Measurements from ENCODE around the gene RAB36.

RAB36 gene

DNA sequence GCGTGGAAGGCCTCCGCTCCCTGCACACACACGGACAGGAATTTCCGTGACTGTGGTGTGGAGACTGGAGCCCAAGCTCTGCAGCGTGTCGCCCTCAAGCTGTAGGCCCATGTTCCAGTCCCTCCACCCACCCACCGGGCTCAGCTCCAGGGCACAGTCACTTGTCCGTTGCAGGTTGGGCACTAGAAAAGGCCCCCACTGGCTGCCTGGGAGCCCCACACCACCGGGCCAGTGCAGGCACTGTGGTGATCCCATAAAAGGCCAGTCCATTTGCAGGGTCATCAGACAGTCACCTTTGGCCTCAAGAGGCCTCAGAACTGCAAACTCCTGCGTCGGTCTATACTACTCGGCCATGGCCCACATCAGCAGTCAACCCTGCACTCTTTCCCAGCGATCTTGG is 16.3 kb downstream of the RAB36 start:
- DNase-seq: no peak

DNA sequence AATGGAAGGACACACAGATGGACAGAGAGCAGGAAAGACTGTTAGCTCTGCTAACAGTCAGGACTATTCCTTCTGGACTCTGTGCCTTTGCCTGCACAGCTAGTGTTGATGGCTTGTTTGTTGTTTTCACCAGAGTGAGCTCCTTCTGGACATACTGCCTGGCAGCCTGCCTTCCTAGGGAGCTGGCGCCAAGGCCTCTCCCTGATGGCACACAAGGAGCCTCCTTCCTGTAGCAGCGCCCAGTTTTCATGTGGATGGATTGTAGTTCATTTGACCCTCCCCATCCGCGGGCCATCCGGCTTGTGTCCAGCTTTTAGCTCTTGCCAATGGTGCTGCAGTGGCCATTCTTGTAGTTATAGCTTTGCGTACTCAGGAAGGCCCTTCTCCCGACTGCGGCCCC is 18.4 kb downstream of the RAB36 start:
- DNase-seq: peak; percentile 69

DNA sequence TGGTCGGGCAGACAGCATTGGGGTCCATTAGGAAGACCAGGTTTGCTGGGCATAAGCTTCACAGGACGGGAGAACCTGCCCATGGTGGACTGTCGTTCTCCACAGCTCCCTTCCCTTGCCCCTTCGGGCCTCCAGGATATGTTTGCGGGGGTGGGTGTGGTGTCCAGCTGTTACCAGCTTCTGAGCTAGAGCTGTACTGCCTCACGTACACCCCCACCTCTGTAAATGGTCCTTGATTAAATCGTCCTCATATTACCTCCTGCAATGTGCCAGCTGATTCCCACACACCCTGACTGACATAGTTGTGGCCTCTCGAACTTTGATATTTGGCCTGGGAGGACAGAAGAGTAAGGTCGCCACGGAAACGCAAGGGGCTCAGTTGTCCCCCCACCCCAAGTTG is 18.8 kb downstream of the RAB36 start:
- no peak for DNase-seq

DNA sequence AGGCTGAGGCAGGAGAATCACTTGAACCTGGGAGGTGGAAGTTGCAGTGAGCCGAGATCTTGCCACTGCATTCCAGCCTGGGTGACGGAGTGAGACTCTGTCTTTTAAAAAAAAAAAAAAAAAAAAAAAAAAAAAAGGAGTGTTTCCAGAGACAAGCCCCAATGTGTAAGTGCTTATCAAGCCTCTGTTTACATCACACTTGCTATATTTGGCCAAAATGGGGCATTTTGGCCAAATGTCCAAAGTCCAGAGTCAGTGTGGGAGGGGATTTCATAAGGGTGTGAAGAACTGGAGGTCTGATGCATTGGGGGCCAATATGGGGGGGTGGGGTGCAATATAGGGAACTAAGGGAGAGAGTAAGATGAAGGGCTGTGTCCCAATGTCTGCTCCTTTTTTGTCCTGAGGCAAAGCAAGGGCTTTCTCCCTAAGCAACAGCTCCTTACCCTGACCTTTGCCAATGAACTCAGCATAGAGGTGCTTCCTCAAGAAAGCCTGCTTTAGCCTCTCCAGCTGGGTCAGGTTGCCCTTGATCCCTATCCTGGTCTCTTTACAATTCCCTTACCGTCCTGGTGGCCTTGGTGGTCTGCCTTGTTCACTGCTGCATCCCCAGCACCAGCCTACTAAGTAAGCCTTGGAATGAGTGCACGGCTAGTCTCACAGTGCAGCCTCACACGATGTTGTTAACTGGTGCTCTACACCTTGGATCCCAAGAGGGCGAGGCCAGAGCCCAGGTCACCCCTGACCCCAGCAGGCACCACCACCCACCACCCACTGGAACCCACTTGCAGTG is 21.0 kb downstream of the RAB36 start:
- no peak for DNase-seq

DNA sequence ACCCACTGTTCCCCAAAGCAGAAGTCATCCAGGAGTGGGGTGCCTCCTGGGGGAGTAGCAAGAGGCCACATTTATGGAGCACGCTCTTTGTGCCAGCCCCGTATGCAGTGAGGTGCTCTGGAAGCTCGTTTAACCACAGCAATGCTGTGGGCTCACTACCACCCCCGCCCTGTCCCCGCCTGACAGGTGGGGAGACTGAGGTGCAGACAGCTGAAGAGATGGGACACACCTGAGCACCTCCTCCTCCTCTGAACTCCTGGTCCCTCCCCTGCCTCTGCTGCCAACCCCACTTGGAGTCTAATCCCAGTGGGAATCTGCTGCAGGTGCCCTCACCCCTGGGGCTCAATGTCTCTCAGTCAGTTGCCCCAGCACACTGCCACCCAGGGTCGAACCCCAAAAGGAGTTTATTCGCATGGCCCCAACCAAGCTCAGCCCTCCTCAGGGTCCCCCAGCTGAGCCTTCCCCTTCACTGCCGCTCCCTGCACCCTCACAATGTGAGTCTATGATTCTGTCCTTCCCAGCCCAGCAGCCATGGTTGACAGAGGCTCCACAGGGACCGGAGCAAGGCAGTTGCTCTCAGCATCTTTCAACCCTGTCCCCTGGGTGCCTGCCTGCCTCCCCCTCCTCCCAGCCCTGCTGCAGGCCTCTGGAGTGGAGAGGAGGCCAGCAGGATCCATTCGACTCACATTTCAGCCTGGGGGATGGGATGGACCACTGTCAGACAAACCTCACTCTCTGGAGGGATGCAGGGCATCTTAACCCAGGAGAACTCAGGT is 21.8 kb downstream of the RAB36 start:
- DNase-seq: no peak

DNA sequence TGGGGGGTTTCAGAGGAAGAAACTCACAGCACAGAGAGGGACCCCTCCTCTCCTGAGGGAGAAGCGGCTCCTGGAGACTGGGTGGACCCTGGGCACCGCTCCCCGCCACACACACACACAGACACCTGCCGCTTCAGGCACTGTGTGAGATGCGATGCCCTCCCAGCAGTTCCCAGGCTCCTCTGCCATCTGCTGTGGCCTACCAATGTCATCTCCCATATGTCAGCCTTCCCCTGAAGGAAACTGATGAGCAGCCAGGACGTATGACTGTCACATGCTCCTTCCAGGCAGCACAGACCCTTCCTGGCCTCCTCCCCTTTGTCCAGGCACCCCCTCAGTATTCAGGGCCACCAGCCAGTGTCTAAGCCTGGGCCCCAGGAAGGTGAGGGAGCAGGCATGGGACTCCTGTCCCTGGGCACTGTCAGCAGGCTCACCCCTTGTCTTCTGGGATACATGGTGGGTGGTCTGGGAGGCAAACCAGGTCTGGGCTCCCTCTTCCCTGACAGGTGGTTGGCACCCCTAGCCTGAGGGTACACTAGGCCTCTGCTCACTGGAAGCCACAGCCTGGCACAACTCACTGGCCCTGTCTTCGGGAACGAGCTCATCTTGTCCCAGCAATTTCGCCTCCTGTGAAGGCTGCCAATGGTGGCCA is 23.2 kb downstream of the RAB36 start:
- no peak for DNase-seq

DNA sequence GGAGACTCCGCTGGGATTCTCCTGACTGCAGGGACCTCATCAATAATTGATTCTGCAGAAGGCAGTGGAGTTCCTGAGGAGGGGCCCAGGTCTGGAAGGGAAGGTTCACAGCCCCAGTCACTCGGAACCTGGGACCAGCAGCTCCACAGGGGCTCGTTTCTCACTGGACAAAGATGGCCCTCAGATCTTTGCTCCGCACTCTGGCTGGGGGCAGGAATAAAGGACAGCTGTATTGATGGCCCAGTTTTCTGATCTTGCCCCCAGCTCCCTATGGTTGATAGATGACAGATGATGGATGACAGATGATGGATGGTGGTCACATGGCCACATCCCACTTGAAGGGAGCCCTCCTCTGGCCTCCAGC is 23.7 kb downstream of the RAB36 start:
- no peak for DNase-seq

DNA sequence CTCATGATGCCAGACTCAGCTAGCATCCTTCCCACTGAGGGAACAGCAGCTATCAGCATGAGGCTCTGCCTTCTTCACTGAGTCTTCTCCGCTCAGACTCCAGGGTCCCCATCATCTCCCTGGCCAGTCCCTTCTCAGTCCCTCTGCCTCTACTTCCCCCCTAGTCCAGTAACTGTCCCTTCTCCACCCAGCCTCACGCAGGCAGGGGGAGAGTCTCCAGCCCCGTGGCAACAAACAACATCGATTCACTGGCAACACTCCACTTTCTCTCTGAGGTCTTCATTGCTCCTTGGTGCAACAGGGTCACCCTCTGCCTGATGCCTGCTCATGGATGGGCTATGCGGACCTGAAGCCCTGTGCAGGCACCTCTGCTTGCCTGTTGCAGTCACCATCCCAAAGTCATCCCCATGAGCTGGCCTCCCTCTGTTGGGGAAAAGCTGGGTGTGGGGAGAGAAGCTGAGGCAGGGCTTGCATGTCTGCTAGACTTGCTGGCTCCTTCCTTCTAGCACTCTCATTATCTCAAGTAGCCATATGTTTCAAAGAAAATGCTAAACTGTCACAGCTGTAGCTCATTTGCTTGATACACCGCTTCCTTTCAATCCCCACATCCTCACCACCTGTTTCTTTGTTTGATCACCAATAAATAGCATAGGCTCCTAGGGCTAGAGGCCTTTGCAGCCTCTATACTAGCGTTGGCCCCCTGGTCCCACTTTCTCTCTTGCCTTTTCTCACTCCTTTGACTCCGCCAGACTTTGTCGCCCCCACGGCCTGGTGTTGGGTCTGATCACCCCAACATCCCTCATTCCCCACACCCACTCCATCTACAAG is 30.8 kb downstream of the RAB36 start:
- no peak for DNase-seq

DNA sequence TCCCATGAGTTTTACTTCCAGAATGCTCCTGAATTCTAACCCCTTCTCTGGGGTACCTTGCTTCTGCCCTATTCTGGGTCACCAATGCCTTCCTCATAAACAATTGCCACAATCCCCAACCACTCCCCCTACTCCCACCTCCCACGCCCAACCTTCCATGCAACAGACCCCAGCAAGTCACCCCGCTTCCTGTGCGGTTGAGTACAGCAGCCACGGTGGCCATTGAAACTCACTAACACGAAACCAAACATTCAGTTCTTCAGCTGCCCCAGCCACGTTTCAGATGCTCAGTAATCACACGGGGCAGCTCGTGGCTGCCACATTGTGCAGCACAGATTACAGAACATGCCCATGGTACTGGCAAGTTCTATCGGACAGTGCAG is 31.4 kb downstream of the RAB36 start:
- no peak for DNase-seq

DNA sequence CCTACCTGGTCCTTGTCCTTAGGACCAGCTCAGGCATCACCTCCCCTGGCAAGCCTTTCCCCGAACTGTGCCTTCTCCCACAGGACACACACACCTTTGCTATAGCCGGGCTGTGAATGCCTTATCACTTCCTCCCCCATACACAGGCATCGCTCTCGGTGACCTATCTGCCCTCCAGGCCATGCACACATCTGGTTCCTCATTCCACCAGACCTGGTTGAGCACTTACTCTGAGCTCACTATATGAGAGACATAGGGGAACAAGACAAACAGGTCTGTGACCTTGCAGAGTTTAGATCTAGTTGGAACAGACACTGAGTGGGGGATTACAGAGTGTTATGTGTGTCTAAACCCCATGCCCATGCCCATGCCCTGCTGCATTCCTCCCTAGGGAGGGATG is 31.9 kb downstream of the RAB36 start:
- DNase-seq: no peak

DNA sequence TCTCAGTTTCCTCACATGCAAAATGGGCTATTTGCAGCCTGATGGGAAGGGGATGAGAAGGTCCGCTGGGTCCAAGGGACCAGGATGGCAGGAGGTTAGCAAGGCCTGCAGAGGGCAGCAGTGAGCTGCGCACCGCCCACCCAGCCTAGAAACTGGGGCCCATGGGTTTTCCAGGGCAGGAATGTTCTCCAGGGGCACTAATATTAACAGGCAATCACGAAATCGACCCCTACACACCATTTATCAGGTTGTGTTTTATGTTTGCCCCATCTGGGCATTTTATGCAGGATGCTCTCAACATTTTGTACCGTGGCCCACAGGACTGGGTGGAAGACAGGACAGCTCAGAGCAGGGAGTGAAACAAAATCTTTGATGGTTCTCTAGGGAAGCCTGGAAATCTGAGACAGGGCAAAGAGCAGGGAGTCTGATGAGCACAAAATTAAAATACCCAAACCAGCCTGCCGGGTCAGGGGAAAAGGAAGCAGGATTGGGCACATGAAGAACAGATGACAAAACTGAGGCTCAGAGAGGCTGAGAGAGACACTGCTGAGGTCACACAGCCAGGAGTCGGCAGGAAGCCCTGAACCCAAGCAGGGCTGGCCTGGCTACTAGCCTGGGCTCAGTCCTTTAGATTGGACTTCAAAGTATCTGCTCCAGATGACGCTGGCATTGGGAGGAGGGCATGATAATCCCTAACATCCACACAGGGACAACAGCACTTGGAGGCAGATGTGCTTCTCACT is 33.4 kb downstream of the RAB36 start:
- DNase-seq: peak; percentile 56 to 74

DNA sequence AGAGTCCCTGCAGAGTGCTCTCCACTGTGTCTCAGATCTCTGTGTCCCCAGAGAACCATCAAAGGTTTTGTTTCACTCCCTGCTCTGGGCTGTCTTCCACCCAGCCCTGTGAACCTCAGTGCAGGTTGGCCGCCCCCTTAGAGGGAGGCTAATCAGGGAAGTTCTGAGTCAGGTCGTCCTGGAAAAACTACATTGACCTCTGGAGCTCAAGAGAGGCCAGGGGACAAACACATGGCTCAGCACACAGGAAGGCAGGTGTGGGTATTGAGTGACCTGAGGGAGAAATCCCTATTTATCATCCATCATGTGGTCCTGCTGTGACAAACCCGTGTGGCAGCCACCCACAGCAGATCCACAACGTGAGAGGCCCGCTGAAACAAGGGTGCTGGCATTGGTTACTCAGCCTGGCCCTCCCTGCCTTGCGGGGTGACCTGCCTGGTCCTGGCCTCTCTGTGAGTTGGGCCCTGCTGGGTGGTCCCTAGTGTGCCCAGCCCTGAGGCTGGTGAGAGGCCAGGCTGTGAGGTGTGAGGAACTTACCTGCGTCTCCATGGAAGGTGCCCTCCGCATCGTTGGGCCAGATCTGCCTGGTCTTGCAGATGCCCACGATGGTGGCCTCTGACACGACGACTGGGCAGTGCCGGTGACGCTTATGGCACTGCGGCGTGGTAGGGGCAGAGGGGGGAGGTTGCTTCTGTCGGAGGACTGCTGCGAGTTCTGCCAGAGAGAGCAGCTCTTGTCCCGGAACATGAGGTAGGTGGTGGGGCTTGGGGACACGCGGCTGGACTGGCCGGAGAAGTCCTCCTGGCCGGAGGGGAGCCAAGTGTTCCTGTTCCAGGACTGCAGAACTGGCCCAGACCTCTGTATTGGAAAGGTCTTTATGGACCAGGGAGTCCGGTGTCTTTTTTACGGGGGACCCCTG is 34.4 kb downstream of the RAB36 start:
- DNase-seq: no peak

DNA sequence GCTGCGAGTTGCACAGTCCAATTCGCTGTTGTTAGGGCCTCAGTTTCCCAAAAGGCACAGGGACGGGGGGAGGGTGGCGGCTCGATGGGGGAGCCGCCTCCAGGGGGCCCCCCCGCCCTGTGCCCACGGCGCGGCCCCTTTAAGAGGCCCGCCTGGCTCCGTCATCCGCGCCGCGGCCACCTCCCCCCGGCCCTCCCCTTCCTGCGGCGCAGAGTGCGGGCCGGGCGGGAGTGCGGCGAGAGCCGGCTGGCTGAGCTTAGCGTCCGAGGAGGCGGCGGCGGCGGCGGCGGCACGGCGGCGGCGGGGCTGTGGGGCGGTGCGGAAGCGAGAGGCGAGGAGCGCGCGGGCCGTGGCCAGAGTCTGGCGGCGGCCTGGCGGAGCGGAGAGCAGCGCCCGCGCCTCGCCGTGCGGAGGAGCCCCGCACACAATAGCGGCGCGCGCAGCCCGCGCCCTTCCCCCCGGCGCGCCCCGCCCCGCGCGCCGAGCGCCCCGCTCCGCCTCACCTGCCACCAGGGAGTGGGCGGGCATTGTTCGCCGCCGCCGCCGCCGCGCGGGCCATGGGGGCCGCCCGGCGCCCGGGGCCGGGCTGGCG is 35.1 kb downstream of the RAB36 start, which contains the start of gene BCR:
Gene BCR, plus strand, starts transcription at position 209 of the 592 bp plus-strand sequence. CDS start 452 bp downstream, outside the sequence.
- DNase-seq: peak; percentile 49 to 66

DNA sequence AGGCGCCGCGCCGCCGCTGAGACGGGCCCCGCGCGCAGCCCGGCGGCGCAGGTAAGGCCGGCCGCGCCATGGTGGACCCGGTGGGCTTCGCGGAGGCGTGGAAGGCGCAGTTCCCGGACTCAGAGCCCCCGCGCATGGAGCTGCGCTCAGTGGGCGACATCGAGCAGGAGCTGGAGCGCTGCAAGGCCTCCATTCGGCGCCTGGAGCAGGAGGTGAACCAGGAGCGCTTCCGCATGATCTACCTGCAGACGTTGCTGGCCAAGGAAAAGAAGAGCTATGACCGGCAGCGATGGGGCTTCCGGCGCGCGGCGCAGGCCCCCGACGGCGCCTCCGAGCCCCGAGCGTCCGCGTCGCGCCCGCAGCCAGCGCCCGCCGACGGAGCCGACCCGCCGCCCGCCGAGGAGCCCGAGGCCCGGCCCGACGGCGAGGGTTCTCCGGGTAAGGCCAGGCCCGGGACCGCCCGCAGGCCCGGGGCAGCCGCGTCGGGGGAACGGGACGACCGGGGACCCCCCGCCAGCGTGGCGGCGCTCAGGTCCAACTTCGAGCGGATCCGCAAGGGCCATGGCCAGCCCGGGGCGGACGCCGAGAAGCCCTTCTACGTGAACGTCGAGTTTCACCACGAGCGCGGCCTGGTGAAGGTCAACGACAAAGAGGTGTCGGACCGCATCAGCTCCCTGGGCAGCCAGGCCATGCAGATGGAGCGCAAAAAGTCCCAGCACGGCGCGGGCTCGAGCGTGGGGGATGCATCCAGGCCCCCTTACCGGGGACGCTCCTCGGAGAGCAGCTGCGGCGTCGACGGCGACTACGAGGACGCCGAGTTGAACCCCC is 35.8 kb downstream of the RAB36 start:
- DNase-seq: no peak

DNA sequence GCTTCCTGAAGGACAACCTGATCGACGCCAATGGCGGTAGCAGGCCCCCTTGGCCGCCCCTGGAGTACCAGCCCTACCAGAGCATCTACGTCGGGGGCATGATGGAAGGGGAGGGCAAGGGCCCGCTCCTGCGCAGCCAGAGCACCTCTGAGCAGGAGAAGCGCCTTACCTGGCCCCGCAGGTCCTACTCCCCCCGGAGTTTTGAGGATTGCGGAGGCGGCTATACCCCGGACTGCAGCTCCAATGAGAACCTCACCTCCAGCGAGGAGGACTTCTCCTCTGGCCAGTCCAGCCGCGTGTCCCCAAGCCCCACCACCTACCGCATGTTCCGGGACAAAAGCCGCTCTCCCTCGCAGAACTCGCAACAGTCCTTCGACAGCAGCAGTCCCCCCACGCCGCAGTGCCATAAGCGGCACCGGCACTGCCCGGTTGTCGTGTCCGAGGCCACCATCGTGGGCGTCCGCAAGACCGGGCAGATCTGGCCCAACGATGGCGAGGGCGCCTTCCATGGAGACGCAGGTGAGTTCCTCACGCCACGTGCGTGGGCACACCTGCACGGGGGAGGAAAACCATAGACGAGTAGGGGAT is 36.5 kb downstream of the RAB36 start:
- DNase-seq: no peak

DNA sequence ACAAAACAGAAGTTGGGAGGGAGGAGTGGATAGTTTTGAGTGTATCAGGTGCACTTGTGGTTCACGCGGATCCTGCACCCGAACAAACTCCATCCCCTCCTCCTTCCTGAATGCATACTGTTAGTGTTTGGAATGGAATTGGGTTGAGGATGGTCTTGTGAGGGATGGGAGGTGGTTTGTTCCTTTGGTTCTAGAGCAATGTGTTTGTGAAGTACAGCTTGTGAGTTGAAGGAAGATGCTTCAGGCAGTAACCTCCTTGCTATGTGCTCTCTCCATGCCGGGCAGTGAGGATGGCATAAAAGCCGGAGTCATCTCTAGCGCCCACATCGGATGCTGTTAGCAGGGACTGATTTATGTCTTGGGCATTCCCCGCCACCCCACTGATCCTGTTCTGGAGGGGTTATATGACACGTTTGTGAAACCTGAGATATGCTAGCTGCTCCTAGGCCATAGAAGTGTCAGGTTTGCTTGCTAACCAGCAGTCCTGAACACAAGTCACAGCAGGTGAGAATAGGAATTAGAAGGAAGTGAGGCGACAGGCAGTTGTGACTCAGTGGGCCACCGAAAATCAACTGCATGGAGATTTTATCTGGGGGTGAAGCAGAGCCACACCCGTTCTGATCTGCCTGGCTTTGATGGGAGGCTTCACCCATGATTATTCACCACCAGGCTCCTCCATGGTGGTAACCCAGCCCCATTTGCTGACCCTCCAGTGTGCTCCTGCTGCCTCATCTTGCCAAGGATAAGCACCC is 37.2 kb downstream of the RAB36 start:
- no peak for DNase-seq

DNA sequence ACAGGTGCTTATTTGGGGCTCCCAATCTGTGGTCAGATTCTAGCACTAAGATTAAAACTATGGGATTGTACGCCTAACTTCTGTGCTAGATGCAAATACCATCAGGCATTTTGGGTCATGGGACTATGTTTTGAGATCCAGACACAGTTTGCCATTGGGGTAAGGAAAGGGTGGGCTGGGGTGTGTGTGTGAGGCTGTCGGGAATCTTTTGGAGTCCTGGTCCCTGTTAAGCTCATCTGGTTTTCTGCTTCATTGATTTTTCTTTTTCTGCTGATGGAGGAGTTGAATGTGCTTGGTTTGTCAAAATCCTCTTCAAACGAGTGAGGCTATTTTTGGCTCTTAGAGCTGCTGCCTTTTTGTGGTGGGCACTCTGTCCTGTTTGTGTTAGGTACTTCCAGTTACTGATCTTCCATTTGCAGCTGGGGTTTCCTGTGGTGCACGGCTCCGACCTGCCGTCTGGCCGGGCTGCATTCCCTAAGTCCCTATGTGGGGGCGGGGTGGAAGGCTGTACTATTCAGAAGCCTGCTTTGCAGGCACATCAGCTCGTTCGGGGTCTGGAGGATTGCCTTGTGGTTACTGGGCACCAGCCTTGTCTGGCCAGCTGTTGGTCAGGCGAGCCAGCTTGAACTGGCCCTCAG is 37.9 kb downstream of the RAB36 start:
- peak; percentile 51 to 73 for DNase-seq
